Activated naive CD4-positive, alpha-beta T cell treated with anti-CD3 and anti-CD28 coated beads, Interleukin-2, amount 50 U/mL, for 24 hours (primary cell): ENCODE measurements around the gene SLC39A11.

ENCODE experiments used
- H3K27ac Mint-ChIP-seq: one replicate; pipeline ENCODE4 v1.8.0; 2021; ENCODE audit warnings: mild to moderate bottlenecking, mixed read lengths
- H3K27me3 Mint-ChIP-seq: one replicate; pipeline ENCODE4 v1.8.0; 2021; ENCODE audit warnings: mixed read lengths
- H3K36me3 Mint-ChIP-seq: one replicate; pipeline ENCODE4 v1.8.0; 2021; ENCODE audit warnings: mixed read lengths
- H3K4me1 Mint-ChIP-seq: one replicate; pipeline ENCODE4 v1.8.0; 2021; ENCODE audit warnings: mixed read lengths
- H3K4me3 Mint-ChIP-seq: one replicate; pipeline ENCODE4 v1.8.0; 2021; ENCODE audit warnings: mild to moderate bottlenecking, mixed read lengths
- H3K9me3 Mint-ChIP-seq: one replicate; pipeline ENCODE4 v1.8.0; 2021; ENCODE audit warnings: mixed read lengths

The SLC39A11 gene

GRCh38 chr17:72875361-72875760, 217.1 kb downstream of the SLC39A11 start:
- Mint-ChIP-seq H3K27ac (no peak overlapping the region), H3K4me3 (no peak overlapping the region), H3K4me1 (no peaks in the 10 kb centered on the region), H3K36me3 (peaks cover 43% of the 10 kb centered on the region), H3K27me3 (no peaks in the 10 kb centered on the region), H3K9me3 (peaks cover 14% of the 10 kb centered on the region)

GRCh38 chr17:72872396-72872795, 220.1 kb downstream of the SLC39A11 start:
- H3K9me3 Mint-ChIP-seq, result peaks cover 5% of the 10 kb centered on the region
- no peaks in the 10 kb centered on the region for H3K4me1 Mint-ChIP-seq
- no peak overlapping the region for H3K4me3 Mint-ChIP-seq
- H3K36me3 Mint-ChIP-seq, result peaks cover 27% of the 10 kb centered on the region
- H3K27me3 Mint-ChIP-seq, result no peaks in the 10 kb centered on the region
- H3K27ac Mint-ChIP-seq, result no peak overlapping the region

- Mint-ChIP-seq H3K27ac (no peak overlapping the region), H3K36me3 (peaks cover 21% of the 10 kb centered on the region), H3K4me1 (no peaks in the 10 kb centered on the region)
Observed at GRCh38 chr17:72870367-72870985, 222.0 kb downstream of the SLC39A11 start.

GRCh38 chr17:72869630-72870029, 222.9 kb downstream of the SLC39A11 start:
- H3K9me3 Mint-ChIP-seq, result no peaks in the 10 kb centered on the region
- H3K27me3 Mint-ChIP-seq, result no peaks in the 10 kb centered on the region
- no peak overlapping the region for H3K4me3 Mint-ChIP-seq
- no peaks in the 10 kb centered on the region for H3K4me1 Mint-ChIP-seq
- no peak overlapping the region for H3K27ac Mint-ChIP-seq
- peaks cover 19% of the 10 kb centered on the region for H3K36me3 Mint-ChIP-seq

More at GRCh38 chr17:72870367-72870985, 222.0 kb downstream of the SLC39A11 start:
- H3K27me3 Mint-ChIP-seq, result no peaks in the 10 kb centered on the region
- H3K9me3 Mint-ChIP-seq, result no peaks in the 10 kb centered on the region
- H3K4me3 Mint-ChIP-seq, result no peak overlapping the region

- Mint-ChIP-seq H3K4me1 (no peaks in the 10 kb centered on the region), H3K27ac (no peak overlapping the region), H3K9me3 (no peaks in the 10 kb centered on the region)
Observed at GRCh38 chr17:72865954-72866353, 226.5 kb downstream of the SLC39A11 start.

GRCh38 chr17:72863526-72864211, 228.8 kb downstream of the SLC39A11 start:
- Mint-ChIP-seq H3K9me3 (no peaks in the 10 kb centered on the region), H3K27me3 (no peaks in the 10 kb centered on the region), H3K27ac (no peak overlapping the region), H3K4me1 (no peaks in the 10 kb centered on the region), H3K36me3 (peaks cover 13% of the 10 kb centered on the region), H3K4me3 (no peak overlapping the region)

More at GRCh38 chr17:72865954-72866353, 226.5 kb downstream of the SLC39A11 start:
- Mint-ChIP-seq H3K36me3 (peaks cover 13% of the 10 kb centered on the region), H3K27me3 (no peaks in the 10 kb centered on the region), H3K4me3 (no peak overlapping the region)

DNA sequence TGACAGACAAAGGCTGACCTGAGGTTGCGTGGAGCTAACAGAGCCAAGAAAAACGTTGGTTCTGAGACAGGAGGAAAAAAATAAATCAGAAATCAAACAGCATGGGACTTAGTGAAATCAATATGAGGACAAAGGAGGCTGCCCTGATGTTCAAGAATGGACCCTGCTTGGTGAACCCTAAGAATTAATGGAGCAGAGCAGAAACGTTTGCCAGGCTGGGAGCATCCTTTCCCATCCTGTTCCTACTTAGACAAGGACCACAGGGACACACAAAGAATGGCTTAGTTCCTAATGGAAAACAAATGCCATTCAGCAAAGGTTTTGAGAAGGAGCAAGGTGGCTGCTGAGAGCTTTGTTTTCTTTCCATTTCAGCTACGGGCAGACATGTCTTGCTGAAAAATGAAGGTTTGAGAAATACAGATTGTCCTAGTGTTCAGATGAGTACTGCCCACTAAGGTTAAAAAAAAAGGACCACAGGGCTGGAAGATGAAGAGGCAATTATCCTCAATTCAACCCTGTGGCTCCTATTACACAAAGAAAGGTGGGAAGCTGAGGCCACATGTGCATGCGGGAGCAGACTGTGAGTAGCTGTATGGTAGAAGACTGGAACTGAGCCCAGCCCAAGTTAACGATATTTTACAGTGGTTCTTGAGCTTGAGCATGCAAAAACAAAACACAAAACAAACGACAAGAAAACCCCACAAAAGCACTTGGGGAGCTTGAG, 230.1 kb downstream of the SLC39A11 start:
- Mint-ChIP-seq H3K9me3 (no peaks in the 10 kb centered on the region), H3K4me3 (no peak overlapping the region), H3K27ac (no peak overlapping the region), H3K27me3 (no peaks in the 10 kb centered on the region), H3K36me3 (peaks cover 15% of the 10 kb centered on the region), H3K4me1 (no peaks in the 10 kb centered on the region)

- H3K4me1 Mint-ChIP-seq, result no peaks in the 10 kb centered on the region
- no peaks in the 10 kb centered on the region for H3K27me3 Mint-ChIP-seq
- peaks cover 13% of the 10 kb centered on the region for H3K36me3 Mint-ChIP-seq
- H3K27ac Mint-ChIP-seq, result no peak overlapping the region
- H3K9me3 Mint-ChIP-seq, result no peaks in the 10 kb centered on the region
- no peak overlapping the region for H3K4me3 Mint-ChIP-seq
Observed at GRCh38 chr17:72861811-72862210, 230.7 kb downstream of the SLC39A11 start.

DNA sequence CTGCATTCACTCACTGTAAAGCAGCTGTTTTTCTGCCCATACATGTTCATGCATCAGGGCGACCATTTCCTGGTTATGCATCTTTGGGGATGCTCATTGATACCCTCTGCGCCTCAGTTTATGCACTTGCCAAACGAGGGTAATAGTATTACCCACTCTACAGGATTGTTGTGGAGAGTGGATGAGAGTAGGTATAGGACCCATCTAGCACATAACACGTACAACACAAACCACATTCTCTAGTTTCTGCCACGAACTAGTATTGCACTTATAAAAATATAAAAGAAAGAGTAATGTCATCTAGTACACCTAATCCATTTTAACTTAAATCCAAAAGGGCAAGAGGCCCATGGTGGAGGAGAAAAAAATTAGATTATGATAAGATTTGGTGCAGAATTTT, 231.7 kb downstream of the SLC39A11 start:
- no peak overlapping the region for H3K27ac Mint-ChIP-seq
- H3K4me1 Mint-ChIP-seq, result no peaks in the 10 kb centered on the region
- no peak overlapping the region for H3K4me3 Mint-ChIP-seq
- peaks cover 10% of the 10 kb centered on the region for H3K36me3 Mint-ChIP-seq
- H3K9me3 Mint-ChIP-seq, result no peaks in the 10 kb centered on the region
- H3K27me3 Mint-ChIP-seq, result no peaks in the 10 kb centered on the region

- Mint-ChIP-seq H3K9me3 (no peaks in the 10 kb centered on the region), H3K27ac (no peak overlapping the region), H3K4me1 (no peaks in the 10 kb centered on the region), H3K27me3 (no peaks in the 10 kb centered on the region), H3K36me3 (peaks cover 3% of the 10 kb centered on the region), H3K4me3 (no peak overlapping the region)
Observed at GRCh38 chr17:72858826-72859495, 233.5 kb downstream of the SLC39A11 start.

DNA sequence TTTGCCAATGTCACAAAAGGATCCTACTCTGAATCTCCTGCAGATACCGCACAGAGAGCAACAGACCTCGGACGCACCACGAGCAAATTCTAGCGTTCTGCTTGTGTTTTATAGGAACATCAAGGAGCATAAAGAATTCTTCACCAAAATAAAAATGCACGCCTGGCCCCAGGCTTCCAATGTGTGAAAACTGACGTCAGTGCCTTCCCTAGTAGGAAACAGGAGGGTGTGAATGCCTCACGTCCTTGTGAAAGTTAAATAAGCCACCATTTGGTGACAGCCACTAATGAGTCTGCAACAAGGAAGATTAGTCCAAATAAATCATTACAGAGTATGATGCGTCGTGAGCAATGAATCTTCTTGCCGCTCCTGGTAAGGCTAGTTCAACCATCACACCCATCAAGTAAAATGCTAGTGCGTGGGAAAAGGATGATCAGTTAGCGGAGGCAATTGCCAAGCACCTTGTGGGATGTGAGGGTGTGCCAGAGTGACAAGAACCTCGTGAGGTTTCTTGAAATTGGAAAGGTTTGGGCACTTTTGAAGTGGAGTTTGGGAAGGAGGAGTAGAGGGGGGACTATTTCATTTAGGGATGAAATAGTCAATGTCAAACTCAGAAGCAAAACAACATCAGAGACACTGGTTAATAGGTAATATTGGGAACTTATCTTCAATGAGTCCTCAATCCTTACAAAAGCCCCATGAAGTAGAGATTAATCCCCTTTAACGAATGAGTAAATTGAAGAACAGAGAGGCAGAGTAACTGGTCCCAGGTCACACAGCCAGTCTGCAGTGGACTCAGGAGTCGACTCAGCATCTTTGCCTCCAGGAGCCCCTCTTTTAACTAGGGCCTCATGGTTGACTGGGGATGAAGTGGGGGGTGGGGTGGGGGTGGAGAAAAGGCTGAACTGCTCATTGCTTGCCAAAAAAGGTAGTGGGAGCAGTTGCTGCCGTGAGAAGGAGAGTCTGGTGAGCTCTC, 238.8 kb downstream of the SLC39A11 start:
- Mint-ChIP-seq H3K27ac (no peak overlapping the region), H3K9me3 (no peaks in the 10 kb centered on the region), H3K27me3 (no peaks in the 10 kb centered on the region), H3K4me3 (no peak overlapping the region), H3K4me1 (no peaks in the 10 kb centered on the region), H3K36me3 (peaks cover 12% of the 10 kb centered on the region)

GRCh38 chr17:72852277-72852938, 240.1 kb downstream of the SLC39A11 start:
- H3K27ac Mint-ChIP-seq, result no peak overlapping the region
- H3K36me3 Mint-ChIP-seq, result peaks cover 15% of the 10 kb centered on the region
- no peaks in the 10 kb centered on the region for H3K4me1 Mint-ChIP-seq
- no peak overlapping the region for H3K4me3 Mint-ChIP-seq
- no peaks in the 10 kb centered on the region for H3K27me3 Mint-ChIP-seq
- H3K9me3 Mint-ChIP-seq, result no peaks in the 10 kb centered on the region

- no peaks in the 10 kb centered on the region for H3K4me1 Mint-ChIP-seq
- no peak overlapping the region for H3K27ac Mint-ChIP-seq
- H3K36me3 Mint-ChIP-seq, result peaks cover 22% of the 10 kb centered on the region
- H3K27me3 Mint-ChIP-seq, result no peaks in the 10 kb centered on the region
- no peaks in the 10 kb centered on the region for H3K9me3 Mint-ChIP-seq
- H3K4me3 Mint-ChIP-seq, result no peak overlapping the region
Observed at GRCh38 chr17:72850410-72851118, 241.9 kb downstream of the SLC39A11 start.

- H3K4me1 Mint-ChIP-seq, result no peaks in the 10 kb centered on the region
- H3K27me3 Mint-ChIP-seq, result no peaks in the 10 kb centered on the region
- peaks cover 38% of the 10 kb centered on the region for H3K36me3 Mint-ChIP-seq
- H3K9me3 Mint-ChIP-seq, result peaks cover under 1% of the 10 kb centered on the region
- H3K4me3 Mint-ChIP-seq, result no peak overlapping the region
- H3K27ac Mint-ChIP-seq, result no peak overlapping the region
Observed at GRCh38 chr17:72846399-72846798, 246.1 kb downstream of the SLC39A11 start.
